ENCODE measurements around the gene KRTAP10-4. TPM values are rescaled to one million over a fixed set of nuclear protein-coding genes. Genes with fewer than 3 reads are reported as not detected.

Gene KRTAP10-4
- total and polyA plus RNA-seq, 4 donors: not detected

- Histone ChIP-seq H3K9me3 (ENCODE audit: control insufficient read depth in 4 of 4, low read length in 3 of 4) (peaks cover 0 to 6% (median 0%) of the 10 kb centered on the region in 4 donors), H3K36me3 (ENCODE audit: control insufficient read depth in 4 of 4, insufficient read depth in 3 of 4, low read depth in 1 of 4, low read length in 3 of 4) (no peaks in the 10 kb centered on the region), H3K9ac (ENCODE audit: low read depth in 1 of 2, low read length in 2 of 2) (no peak overlapping the region), H3K27ac (ENCODE audit: low read depth in 1 of 2, low read length in 2 of 2) (no peak overlapping the region), H3K4me1 (ENCODE audit: control insufficient read depth in 4 of 4, insufficient read depth in 4 of 4, low read length in 3 of 4) (peaks cover 1 to 27% (median 16%) of the 10 kb centered on the region in 4 donors), H3K4me3 (ENCODE audit: low read depth in 1 of 3, low read length in 3 of 3) (no peak overlapping the region), H3K27me3 (ENCODE audit: control insufficient read depth in 4 of 4, insufficient read depth in 4 of 4, low read length in 3 of 4) (no peaks in the 10 kb centered on the region)
- WGBS: 79% methylated on average over 24 of the region's 24 CpGs
- no peak for DNase-seq (ENCODE audit: low spot score)
- TF ChIP-seq HNF4A (conservative IDR thresholded peaks at IDR 0.05): no peak
- TF ChIP-seq GABPA (IDR thresholded peaks at IDR 0.05 in 1 of 2, conservative IDR thresholded peaks at IDR 0.05 in 1 of 2): no peak
- no peak for TF ChIP-seq EGR1 (IDR thresholded peaks at IDR 0.05; ENCODE audit: low read depth in 2 of 2)
- no peak for TF ChIP-seq RXRA (IDR thresholded peaks at IDR 0.05)
- TF ChIP-seq FOXA1 (IDR thresholded peaks at IDR 0.05): no peak
- no peak for TF ChIP-seq MAX (IDR thresholded peaks at IDR 0.05)
- no peak for TF ChIP-seq JUND (IDR thresholded peaks at IDR 0.05)
- no peak for TF ChIP-seq TAF1 (conservative IDR thresholded peaks at IDR 0.05)
- TF ChIP-seq ATF3 (IDR thresholded peaks at IDR 0.05): no peak
- TF ChIP-seq YY1 (IDR thresholded peaks at IDR 0.05): no peak
- TF ChIP-seq CTCF (IDR thresholded peaks at IDR 0.05; ENCODE audit: low read depth, low read length, missing input control): no peak
- no peak for TF ChIP-seq REST (IDR thresholded peaks at IDR 0.05)
- no peak for TF ChIP-seq NR2F2 (IDR thresholded peaks at IDR 0.05)
- TF ChIP-seq ZBTB33 (IDR thresholded peaks at IDR 0.05): no peak
- TF ChIP-seq HNF4G (IDR thresholded peaks at IDR 0.05): no peak
- no peak for TF ChIP-seq FOXA2 (IDR thresholded peaks at IDR 0.05)
- no peak for TF ChIP-seq SP1 (IDR thresholded peaks at IDR 0.05)
- TF ChIP-seq RAD21 (IDR thresholded peaks at IDR 0.05): no peak
Observed at GRCh38 chr21:44589586-44590305, 16.2 kb downstream of the KRTAP10-4 start.
